Midbrain (tissue), 1 donor: Measurements from ENCODE around the gene GPM6B.
"Not testable (repeated sequence)": the region's sequence is repeated elsewhere in the genome, so short reads cannot be mapped to it uniquely, and the experiment has no call there.

ENCODE experiments used
- DNase-seq: peaks from one replicate; lab custom pipeline; 2025; lab: John Stamatoyannopoulos, UW

GPM6B gene

GRCh38 chrX:13764765-13765164 is 52.1 kb downstream of the GPM6B start:
- DNase-seq: peak; percentile 28

- peak; percentile 50 for DNase-seq
Measured at GRCh38 chrX:13764281-13764680, 52.6 kb downstream of the GPM6B start.

GRCh38 chrX:13763489-13763888 is 53.4 kb downstream of the GPM6B start:
- DNase-seq: peak; percentile 66

- no peak for DNase-seq
Measured at GRCh38 chrX:13761606-13762414, 55.1 kb downstream of the GPM6B start.

- DNase-seq: no peak
Measured at GRCh38 chrX:13760426-13760825, 56.5 kb downstream of the GPM6B start.

GRCh38 chrX:13759152-13759718 is 57.7 kb downstream of the GPM6B start:
- DNase-seq: no peak

GRCh38 chrX:13756381-13756780 is 60.5 kb downstream of the GPM6B start:
- DNase-seq: no peak

- DNase-seq: no peak
Measured at GRCh38 chrX:13755254-13755653, 61.6 kb downstream of the GPM6B start.

- no peak for DNase-seq
Measured at GRCh38 chrX:13754765-13755164, 62.1 kb downstream of the GPM6B start.

GRCh38 chrX:13752646-13753045 is 64.2 kb downstream of the GPM6B start:
- DNase-seq: no peak

- DNase-seq: no peak
Measured at GRCh38 chrX:13752141-13752540, 64.8 kb downstream of the GPM6B start.

GRCh38 chrX:13750812-13751211 is 66.1 kb downstream of the GPM6B start:
- no peak for DNase-seq

GRCh38 chrX:13750204-13750603 is 66.7 kb downstream of the GPM6B start:
- DNase-seq: no peak

GRCh38 chrX:13748486-13748885 is 68.4 kb downstream of the GPM6B start:
- no peak for DNase-seq

GRCh38 chrX:13747836-13748235 is 69.1 kb downstream of the GPM6B start:
- peak; percentile 50 for DNase-seq

- no peak for DNase-seq
Measured at GRCh38 chrX:13742397-13743176, 74.3 kb downstream of the GPM6B start.

- no peak for DNase-seq
Measured at GRCh38 chrX:13741695-13742094, 75.2 kb downstream of the GPM6B start.

- peak; percentile 92 for DNase-seq
Measured at GRCh38 chrX:13734278-13735172, 82.4 kb downstream of the GPM6B start, which contains the start of the genes OFD1 and TRAPPC2. Gene OFD1 (plus strand): TSS chrX:13734748. CDS start chrX:13735072, 324 bp downstream. Gene TRAPPC2 (minus strand): TSS chrX:13734620. CDS start chrX:13719963, 14,657 bp downstream.

- no peak for DNase-seq
Measured at GRCh38 chrX:13733506-13733905, 83.4 kb downstream of the GPM6B start.

- DNase-seq: no peak
Measured at GRCh38 chrX:13732246-13733067, 84.4 kb downstream of the GPM6B start.

- not testable (repeated sequence) for DNase-seq
Measured at GRCh38 chrX:13730523-13730922, 86.4 kb downstream of the GPM6B start.
